Right lobe of liver (tissue), 6 donors: ENCODE results near the gene NABP2. TPM values are rescaled to one million over a fixed set of nuclear protein-coding genes. Genes with fewer than 3 reads are reported as not detected.
"Not testable (repeated sequence)": the region's sequence is repeated elsewhere in the genome, so short reads cannot be mapped to it uniquely, and the experiment has no call there.

Experiments
- ATAC-seq, 4 donors: fragments of 200-7000 bp; cut with Tn5 transposase; one replicate each; pipeline ENCODE4 v1.9.1; 2020; ENCODE audit warnings: mild to moderate bottlenecking in 4 of 4, moderate library complexity in 4 of 4
- DNase-seq, 3 donors: peaks; one replicate each; pipeline ENCODE4 v3.0.0-alpha.2; 2020
- H3K27ac ChIP-seq, 3 donors: fragments of 200-600 bp; one replicate each; pipeline ENCODE4 v1.8.0; 2022
- H3K27me3 ChIP-seq, 2 donors: fragments of 200-600 bp; one replicate each; pipeline ENCODE4 v1.8.0; 2022
- H3K36me3 ChIP-seq, 4 donors: fragments of 200-600 bp; sonication (generic) in 1 of 4; one replicate each; pipeline versions ENCODE4 v1.5.1 to v1.8.0; 2017 to 2022; ENCODE audit warnings: control low read depth in 1 of 4
- H3K4me1 ChIP-seq, 4 donors: fragments of 200-600 bp; sonication (generic) in 1 of 4; one replicate each; pipeline versions ENCODE4 v1.5.1 to v1.8.0; 2017 to 2022; ENCODE audit warnings: control low read depth in 1 of 4
- H3K4me3 ChIP-seq, 3 donors: fragments of 200-600 bp; one replicate each; pipeline ENCODE4 v1.8.0; 2022
- H3K9me3 ChIP-seq, 4 donors: fragments of 200-600 bp; sonication (generic) in 1 of 4; one replicate each; pipeline versions ENCODE4 v1.5.1 to v1.8.0; 2017 to 2022; ENCODE audit warnings: control low read depth in 1 of 4
- POLR2A ChIP-seq: fragments of 450-650 bp; IDR thresholded peaks from one replicate; pipeline ENCODE4 v1.6.1; 2017; ENCODE audit warnings: antibody characterized with exemption, mild to moderate bottlenecking
- WGBS: methylation state at CpG from one replicate; pipeline ENCODE4 v1.1.6; 2018; ENCODE audit warnings: low coverage, low lambda C conversion rate; ENCODE audit not compliant: insufficient coverage; ENCODE audit errors: missing lambda C conversion rate; 5-methylcytosine and 5-hydroxymethylcytosine counted together
- intact Hi-C, 2 donors: fragments of 100-400 bp; cut with DNase I; formaldehyde crosslinking; loops; one replicate each; pipeline versions ENCODE4 v1.11.2 to v1.14.1; 2022
- total RNA-seq, 6 experiments: library from RNA; depleted of rRNA in 2 of 6; stranded (reverse); fragments of >200 nt in 2 of 6; fragmentation: NEBNext Ultra II Directional in 3 of 6; extraction: Animal tissue kit (Norgen Biotek cat#: 25700) in 3 of 6; gene quantifications; one replicate each; pipeline versions ENCODE4 v1.1.0 to v1.2.4, GENCODE V29; 2016 to 2023
- TF ChIP-seq, protein P1 (sequence below), 4 donors: fragments of 200-600 bp in 3 of 4; fragments of 450-650 bp in 1 of 4; IDR thresholded peaks; one replicate each; pipeline versions ENCODE4 v1.5.1 to v1.8.0; 2016 to 2022; ENCODE audit warnings: antibody characterized with exemption in 4 of 4, mild to moderate bottlenecking in 2 of 4
- donor health status: DM: no; HTN: yes; CAD: no.
- donor health status: DM: no; HTN: no; CAD: no.
- donor health status: DM: no; HTN: no; CAD: no.
- donor health status: DM: no; HTN: yes; CAD: no.
- donor health status: DM: no; HTN: yes; CAD: no.

NABP2 gene
- total RNA-seq, 6 experiments from 2014 or later, result 10.3 to 24.3 (median 14.8) TPM

DNA sequence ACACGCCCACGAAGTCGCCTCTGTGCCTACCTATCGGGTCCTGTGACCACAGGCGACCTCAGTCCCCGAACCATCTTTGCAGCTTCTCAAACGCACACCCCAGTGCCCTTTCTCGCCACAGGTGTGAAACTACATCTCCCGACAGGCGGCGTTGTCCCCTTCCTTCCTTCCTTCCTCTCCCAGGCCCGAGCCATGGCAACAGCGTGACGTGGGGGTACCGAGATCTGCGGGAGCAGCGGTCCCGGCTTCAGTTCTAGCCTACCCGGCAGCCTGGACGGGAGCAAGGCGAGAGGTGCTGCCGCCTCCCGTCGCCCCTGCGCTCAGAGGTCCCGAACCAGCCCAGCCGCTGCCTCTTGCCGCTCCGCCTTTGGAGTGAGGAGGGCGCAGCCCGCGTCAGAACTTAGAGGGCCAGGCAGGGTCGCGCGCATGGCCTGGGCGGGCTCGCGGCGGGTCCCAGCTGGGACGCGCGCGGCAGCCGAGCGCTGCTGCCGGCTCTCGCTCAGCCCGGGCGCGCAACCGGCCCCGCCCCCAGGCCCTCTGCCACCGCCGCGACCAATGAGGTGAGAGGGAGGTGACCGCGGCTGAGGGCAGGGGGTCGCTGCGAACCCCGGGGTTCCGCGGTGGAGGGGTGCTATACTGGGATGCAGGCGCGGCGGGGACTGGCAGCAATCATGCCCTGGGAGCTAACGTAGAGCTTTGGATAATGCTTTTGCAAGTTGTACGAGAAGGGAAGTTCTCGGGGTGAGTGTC lies 42.7 kb downstream of the NABP2 start, which contains the start of gene COQ10A:
Gene COQ10A (plus strand): TSS at position 250 of the 750 bp plus-strand sequence. CDS start 177 bp downstream, at position 427.
- Histone ChIP-seq H3K4me1 (peaks cover 0 to 36% (median 5%) of the 10 kb centered on the region in 4 donors), H3K27ac (peak within 1 kb of the TSS; percentile 76 to 90 (median 86)), H3K4me3 (peak within 1 kb of the TSS; percentile 72 to 83 (median 80)), H3K36me3 (peaks cover 0 to 18% (median 2%) of the 10 kb centered on the region in 4 donors), H3K27me3 (no peaks in the 10 kb centered on the region), H3K9me3 (no peaks in the 10 kb centered on the region)
- intact Hi-C loops, result no loop called here
- WGBS, result under 1% methylated on average over 18 of the region's 68 CpGs
- peak; percentile 92 to 93 (median 93) for DNase-seq
- TF ChIP-seq POLR2A, result peak; percentile 89
- TF ChIP-seq, protein P1, sequence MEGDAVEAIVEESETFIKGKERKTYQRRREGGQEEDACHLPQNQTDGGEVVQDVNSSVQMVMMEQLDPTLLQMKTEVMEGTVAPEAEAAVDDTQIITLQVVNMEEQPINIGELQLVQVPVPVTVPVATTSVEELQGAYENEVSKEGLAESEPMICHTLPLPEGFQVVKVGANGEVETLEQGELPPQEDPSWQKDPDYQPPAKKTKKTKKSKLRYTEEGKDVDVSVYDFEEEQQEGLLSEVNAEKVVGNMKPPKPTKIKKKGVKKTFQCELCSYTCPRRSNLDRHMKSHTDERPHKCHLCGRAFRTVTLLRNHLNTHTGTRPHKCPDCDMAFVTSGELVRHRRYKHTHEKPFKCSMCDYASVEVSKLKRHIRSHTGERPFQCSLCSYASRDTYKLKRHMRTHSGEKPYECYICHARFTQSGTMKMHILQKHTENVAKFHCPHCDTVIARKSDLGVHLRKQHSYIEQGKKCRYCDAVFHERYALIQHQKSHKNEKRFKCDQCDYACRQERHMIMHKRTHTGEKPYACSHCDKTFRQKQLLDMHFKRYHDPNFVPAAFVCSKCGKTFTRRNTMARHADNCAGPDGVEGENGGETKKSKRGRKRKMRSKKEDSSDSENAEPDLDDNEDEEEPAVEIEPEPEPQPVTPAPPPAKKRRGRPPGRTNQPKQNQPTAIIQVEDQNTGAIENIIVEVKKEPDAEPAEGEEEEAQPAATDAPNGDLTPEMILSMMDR (IDR thresholded peaks at IDR 0.05), result peak; percentile 55 to 66 (median 60)
- ATAC-seq, result peak; percentile 88 to 96 (median 91)

DNA sequence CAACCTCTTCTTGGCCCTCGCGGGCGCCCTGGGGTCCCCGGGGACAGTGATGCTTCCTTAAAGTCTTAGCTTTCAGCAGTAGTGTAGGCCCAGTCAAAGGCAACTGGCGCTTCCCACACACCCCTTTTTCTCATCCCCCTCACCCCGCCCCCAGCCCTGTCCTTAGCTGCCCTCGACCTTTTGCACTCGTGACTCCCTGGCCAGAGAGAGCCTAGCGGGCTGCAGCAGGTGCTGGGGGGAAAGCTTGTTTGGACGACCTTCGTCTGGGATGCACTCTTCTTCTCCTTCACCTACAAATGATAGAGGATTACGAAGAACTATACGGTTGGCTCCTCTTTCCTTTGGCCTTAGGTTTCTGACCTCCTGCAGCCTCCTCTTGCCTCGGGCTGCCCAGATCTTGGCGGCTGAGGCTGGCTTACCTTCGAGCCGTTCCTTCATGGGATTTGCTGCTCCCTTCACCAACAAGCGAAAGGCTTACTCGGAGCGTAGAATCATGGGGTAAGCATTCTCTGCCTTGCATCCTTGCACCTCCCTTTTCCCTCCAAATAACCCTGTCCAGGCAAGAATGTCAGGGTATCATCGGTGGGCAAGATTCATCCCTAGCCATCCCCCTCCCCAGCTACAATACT lies 43.4 kb downstream of the NABP2 start:
- Histone ChIP-seq H3K27me3 (no peaks in the 10 kb centered on the region), H3K4me3 (peak overlapping the region; percentile 72 to 83 (median 80)), H3K9me3 (no peaks in the 10 kb centered on the region), H3K36me3 (peaks cover 0 to 19% (median 2%) of the 10 kb centered on the region in 4 donors), H3K4me1 (peaks cover 0 to 37% (median 5%) of the 10 kb centered on the region in 4 donors), H3K27ac (peak overlapping the region; percentile 76 to 90 (median 86))
- DNase-seq (peak; percentile 60 to 83 (median 83)), ATAC-seq (peak; percentile 64 to 78 (median 75))
- TF ChIP-seq POLR2A, result no peak
- TF ChIP-seq, protein P1 (IDR thresholded peaks at IDR 0.05), result no peak
- intact Hi-C loops, result no loop called here
- 20% methylated on average over 15 of the region's 21 CpGs for WGBS

DNA sequence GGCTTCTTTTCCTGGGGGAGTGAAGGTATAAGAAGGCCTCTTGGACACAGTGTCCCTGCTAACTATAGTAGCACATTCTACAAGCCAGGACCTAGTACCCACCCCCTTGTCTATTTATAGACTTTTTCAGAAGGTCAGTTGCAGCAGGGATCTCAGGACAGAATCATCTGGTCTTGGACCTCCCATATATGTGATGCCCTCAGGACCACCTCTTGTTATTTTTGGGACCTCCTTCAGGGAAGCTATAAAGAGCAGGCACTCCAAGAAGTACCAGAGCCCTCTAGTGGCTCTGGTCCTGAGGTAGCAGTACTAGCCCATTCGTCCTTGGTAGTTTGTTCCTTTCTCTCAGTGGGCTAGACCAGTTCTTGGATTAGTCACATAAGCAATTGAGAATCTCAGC lies 46.9 kb downstream of the NABP2 start:
- Histone ChIP-seq H3K27me3 (no peaks in the 10 kb centered on the region), H3K4me3 (no peak overlapping the region), H3K36me3 (peaks cover 4 to 50% (median 21%) of the 10 kb centered on the region in 4 donors), H3K27ac (no peak overlapping the region), H3K9me3 (no peaks in the 10 kb centered on the region), H3K4me1 (peaks cover 0 to 45% (median 5%) of the 10 kb centered on the region in 4 donors)
- ATAC-seq (no peak), DNase-seq (no peak)
- intact Hi-C loops, result no loop called here
- 0% methylated on average over 1 of the region's 1 CpG for WGBS
- no peak for TF ChIP-seq POLR2A
- TF ChIP-seq, protein P1 (IDR thresholded peaks at IDR 0.05), result peak in 3 of 4 donors; percentile 31 to 41 (median 38)

DNA sequence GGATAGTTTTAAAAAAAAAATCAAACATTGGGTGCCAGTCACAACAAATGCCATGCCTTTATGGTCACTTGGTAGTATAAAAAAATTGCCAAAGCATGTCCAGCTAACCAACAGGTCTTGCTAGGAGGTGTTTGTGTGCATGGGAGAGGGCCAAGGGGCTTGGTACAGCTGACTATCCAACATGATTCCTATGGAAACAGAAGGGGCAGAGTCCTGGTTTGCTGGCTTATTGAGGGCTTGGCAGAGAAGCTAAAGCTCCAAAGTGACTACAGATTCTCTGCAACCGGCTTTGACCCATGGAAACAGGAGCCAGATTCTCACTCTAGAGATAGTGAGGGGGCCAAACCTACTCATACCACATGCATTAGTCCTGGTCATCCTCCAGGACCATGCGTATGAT lies 48.3 kb downstream of the NABP2 start:
- 56% methylated on average over 1 of the region's 2 CpGs for WGBS
- DNase-seq (peak in 1 of 3 donors; percentile 80), ATAC-seq (peak; percentile 40 to 78 (median 72))
- intact Hi-C loops, H3K4me3 ChIP-seq, H3K27me3 ChIP-seq, H3K9me3 ChIP-seq, H3K27ac ChIP-seq: not testable (repeated sequence)
- Histone ChIP-seq H3K36me3 (peaks cover 6 to 64% (median 26%) of the 10 kb centered on the region in 4 donors), H3K4me1 (peaks cover 0 to 39% (median 2%) of the 10 kb centered on the region in 4 donors)
